ENCODE results near the gene STXBP3.

STXBP3 gene

GRCh38 chr1:108847494-108847893 lies 101.0 kb downstream of the STXBP3 start:
- DNase-seq = peak; percentile 25

- no peak for DNase-seq
Measured at GRCh38 chr1:108848806-108849205, 102.3 kb downstream of the STXBP3 start.

- DNase-seq = no peak
Measured at GRCh38 chr1:108850929-108851328, 104.5 kb downstream of the STXBP3 start.

DNA sequence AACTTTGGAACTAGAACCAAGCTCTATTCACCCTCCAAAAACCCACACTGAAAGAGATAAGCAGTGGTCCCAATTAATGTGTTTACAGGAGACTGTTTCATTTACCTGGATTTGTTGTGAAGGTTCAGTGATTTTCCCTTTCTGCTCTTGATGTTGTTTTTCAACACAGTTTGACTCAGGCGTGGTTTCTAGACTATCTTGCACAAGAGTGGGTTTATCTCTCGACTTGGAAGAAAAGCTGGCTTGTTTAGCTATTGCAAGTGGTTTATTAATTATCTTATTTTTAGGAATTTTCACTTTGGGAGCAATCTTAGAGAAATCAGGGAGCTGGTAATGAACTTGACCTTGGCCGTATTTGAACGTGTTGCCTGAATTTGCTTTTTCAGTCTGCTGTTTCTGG lies 105.1 kb downstream of the STXBP3 start:
- DNase-seq = no peak

- no peak for DNase-seq
Measured at GRCh38 chr1:108852221-108852975, 105.9 kb downstream of the STXBP3 start.

- DNase-seq = no peak
Measured at GRCh38 chr1:108854221-108855019, 107.9 kb downstream of the STXBP3 start.

GRCh38 chr1:108856994-108857393 lies 110.5 kb downstream of the STXBP3 start, which contains the start of gene AKNAD1:
AKNAD1 (minus strand) TSS chr1:108857094; CDS start chr1:108852664, 4,430 bp downstream.
- DNase-seq = no peak

DNA sequence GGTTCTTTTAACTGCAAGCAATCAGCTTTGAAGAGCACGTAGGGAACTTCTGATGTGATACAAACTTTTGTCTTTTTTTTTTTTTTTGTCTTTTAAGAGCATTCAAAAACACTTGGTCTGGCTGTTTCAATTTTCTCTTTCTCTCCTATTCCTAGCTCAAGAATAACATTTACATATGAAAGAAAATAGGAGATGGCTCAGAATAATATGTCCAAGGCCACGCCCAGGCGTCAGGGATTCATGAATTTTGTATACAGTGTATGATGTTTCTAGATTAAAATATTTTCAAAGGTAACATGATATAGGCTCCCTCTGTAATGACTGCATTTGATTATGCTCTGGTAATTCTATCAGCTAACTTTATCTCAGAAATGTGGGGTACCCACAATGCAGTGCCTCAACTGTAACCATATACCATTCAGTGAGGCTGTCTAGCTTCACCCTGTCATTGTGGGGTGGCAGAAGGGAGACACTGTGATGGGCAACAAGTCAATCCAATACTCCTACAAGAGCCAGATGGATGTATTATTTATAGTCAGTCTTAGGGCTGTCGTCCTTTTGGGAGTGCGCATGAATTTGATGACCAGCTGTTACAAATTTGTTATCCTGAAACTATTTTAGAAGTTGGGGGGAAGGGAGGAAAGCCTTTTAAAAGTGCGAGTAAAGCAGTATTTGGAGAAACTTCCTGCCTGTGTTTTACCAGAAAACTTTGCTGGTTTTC lies 111.9 kb downstream of the STXBP3 start:
- no peak for DNase-seq

Data from NCI-H774 (cell line).